HT-29 (cell line): Measurements from ENCODE around the gene NPIPA1. TPM values are rescaled to one million over a fixed set of nuclear protein-coding genes. Genes with fewer than 3 reads are reported as not detected.
"Not testable (repeated sequence)": the region's sequence is repeated elsewhere in the genome, so short reads cannot be mapped to it uniquely, and the experiment has no call there.

Experiments used
- DNase-seq: peaks from one replicate; pipeline ENCODE4 v3.0.0-alpha.2; 2015; ENCODE audit warnings: low spot score
- small RNA-seq: library from RNA; depleted of rRNA; stranded (forward); fragments of <200 nt; gene quantifications from one replicate; pipeline ENCODE3, GENCODE V24; 2014
- total RNA-seq: library from RNA; depleted of rRNA; stranded (reverse); fragments of >200 nt; shearing (Covaris generic); gene quantifications from 2 replicates; pipeline ENCODE4 v1.2.3, GENCODE V29; 2014; rRNA removed

NPIPA1 gene
- total RNA-seq, 1 experiment from 2014 or later, result 30.3 TPM

- DNase-seq, result not testable (repeated sequence)
These were observed 39.9 kb downstream of the NPIPA1 start for GRCh38 chr16:14976971-14977736.

DNA sequence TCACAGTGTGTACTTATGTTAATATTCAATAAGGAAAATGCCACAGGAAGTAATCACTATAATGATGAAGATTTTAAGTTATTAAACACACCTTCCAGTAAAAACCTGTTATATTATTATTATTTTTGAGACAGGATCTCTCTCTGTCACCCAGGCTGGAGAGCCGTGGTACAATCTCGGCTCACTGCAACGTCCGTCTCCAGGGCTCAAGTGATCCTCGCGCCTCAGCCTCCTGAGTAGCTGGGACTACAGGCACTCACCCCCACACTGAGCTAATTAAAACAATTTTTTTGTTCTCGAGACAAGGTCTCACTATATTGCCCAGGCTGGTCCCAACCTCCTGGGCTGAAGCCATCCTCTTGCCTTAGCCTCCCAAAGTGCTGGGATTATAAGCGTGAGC lies 41.0 kb downstream of the NPIPA1 start:
- DNase-seq, result not testable (repeated sequence)

GRCh38 chr16:14978908-14979307 lies 41.7 kb downstream of the NPIPA1 start:
- DNase-seq, result not testable (repeated sequence)

- not testable (repeated sequence) for DNase-seq
These were observed 44.0 kb downstream of the NPIPA1 start for GRCh38 chr16:14981234-14981633.

DNA sequence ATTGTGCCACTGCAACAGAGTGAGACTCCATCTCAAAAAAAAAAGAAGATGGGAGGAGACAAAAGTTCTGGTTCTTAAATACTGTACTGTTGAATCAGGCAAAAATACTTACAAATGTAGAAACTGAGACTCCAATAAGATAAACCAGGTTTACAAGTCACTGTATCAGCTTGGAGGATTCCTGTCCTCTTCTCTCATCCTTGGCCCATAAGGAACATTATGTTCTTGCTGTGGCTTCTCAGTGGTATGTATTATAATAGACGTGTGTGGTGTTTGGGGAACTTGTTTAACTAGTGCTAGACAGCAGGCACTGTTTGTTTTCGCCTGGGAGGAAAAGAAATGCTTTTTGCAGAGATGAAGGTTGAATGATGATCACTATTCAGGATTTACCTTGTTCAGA lies 45.3 kb downstream of the NPIPA1 start:
- DNase-seq, result not testable (repeated sequence)

- DNase-seq, result not testable (repeated sequence)
These were observed 50.8 kb downstream of the NPIPA1 start for GRCh38 chr16:14988092-14988491.

DNA sequence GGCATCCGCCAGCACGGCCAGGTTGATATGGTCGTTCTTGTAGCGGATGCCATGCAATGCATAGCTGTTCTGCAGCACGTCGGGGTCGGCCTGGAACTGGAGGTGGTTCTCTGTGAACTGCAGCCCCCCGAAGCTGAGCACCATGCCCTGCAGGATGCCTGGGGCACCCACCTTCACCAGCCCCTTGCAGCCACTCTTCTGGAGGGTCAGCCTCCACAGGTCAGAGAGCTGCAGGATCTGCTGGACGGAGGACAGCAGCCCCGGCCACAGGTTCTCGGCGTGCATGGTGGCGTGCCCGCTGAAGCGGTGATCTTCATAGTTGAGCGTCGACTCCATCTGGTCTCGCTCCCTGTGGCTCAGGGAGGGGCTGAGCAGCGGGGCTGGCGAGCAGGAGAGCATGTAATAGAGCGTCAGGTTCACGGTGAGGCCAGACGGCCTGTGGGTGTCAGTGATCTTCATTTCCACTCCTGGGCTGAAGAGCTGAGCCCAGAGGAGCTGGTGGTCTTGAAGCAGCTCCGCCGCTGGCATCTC lies 51.5 kb downstream of the NPIPA1 start:
- DNase-seq, result not testable (repeated sequence)

GRCh38 chr16:14989291-14990281 lies 52.3 kb downstream of the NPIPA1 start:
- not testable (repeated sequence) for DNase-seq

GRCh38 chr16:14993277-14994151 lies 56.3 kb downstream of the NPIPA1 start:
- DNase-seq, result not testable (repeated sequence)

DNA sequence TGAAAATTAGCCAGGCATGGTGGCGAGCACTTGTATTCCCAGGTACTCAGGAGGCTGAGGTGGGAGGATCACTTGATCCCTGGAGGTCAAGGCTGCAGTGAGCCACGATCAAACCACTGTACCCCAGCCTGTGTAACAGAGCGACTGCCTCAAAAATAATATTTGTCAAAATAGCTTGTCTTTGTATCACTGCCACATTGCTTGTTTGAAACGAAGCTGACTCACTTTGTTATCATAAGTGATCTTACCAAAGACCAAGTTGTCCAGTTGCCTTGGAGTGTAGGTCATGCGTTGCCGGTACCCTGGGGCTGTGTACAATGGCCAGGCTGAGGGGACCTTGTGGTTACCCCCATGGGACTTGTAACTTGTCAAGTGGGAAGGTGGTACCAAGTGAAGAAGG lies 59.5 kb downstream of the NPIPA1 start:
- not testable (repeated sequence) for DNase-seq

DNA sequence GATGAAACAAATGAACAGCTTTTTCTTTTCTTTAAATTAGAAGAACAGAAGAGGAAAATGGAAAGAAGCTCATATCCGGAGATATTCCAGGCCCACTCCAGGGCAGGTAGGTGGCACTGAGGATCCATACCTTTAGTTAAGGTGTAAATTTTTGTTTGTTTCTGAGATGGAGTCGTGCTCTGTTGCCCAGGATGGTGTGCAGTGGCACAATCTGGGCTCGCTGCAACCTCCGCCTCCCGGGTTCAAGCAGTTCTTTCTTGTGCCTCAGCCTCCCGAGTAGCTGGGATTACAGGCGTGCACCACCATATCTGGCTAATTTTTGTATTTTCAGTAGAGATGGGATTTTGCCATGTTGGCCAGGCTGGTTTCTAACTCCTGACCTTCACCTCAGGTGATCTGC lies 61.1 kb downstream of the NPIPA1 start:
- not testable (repeated sequence) for DNase-seq

DNA sequence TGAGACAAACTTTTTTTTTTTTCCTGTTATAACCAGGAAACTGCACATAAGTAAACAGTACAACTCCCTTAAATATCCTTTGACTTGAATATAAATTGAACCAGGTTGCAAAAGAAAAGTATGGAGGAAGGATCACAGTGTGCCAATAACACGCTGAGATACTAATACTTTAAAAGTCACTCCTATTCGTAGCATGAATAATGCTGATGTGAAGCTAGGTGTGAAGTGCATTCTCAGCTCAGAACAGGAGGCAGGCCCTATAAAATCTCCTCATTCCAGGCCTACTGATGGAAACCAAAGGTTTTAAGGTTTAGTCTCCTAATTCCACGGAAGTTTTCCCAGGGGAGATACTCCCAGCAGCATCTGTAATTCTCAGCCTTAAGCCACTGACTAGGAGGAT lies 62.6 kb downstream of the NPIPA1 start:
- DNase-seq, result not testable (repeated sequence)

Small RNAs within 50 kb of the gene (small RNA-seq; reads per million reads assigned to genes)
- gene AC138932.4 (not detected), gene MIR3180-1 (not detected), gene MIR3670-1 (not detected), gene MIR6511A1 (not detected), gene MIR6770-1 (not detected), gene RF00019 (not detected)

Other genes with a start within 250 kb of the NPIPA1 start
- 0.33 TPM in 1 of 2 replicates, not detected in the other for gene PLA2G10, start 243.1 kb upstream of the NPIPA1 start, total RNA-seq
- 1.1 TPM in 1 of 2 replicates, not detected in the other for gene NPIPA3, start 234.0 kb upstream of the NPIPA1 start, total RNA-seq
- gene NPIPA2, start 194.9 kb upstream of the NPIPA1 start, total RNA-seq, result not detected in 2 replicates
- gene NOMO1, start 103.7 kb upstream of the NPIPA1 start, total RNA-seq, result 51.9 and 58.6 TPM in 2 replicates
- 75.5 and 80.3 TPM in 2 replicates for gene PDXDC1, start 37.6 kb downstream of the NPIPA1 start, total RNA-seq
- 10.9 and 14.8 TPM in 2 replicates for gene NTAN1, start 118.6 kb downstream of the NPIPA1 start, total RNA-seq
- gene RRN3, start 156.8 kb downstream of the NPIPA1 start, total RNA-seq, result 26.9 and 28.2 TPM in 2 replicates